GM19043 (cell line): ENCODE data around the gene MPRIP.
"Not testable (repeated sequence)": the region's sequence is repeated elsewhere in the genome, so short reads cannot be mapped to it uniquely, and the experiment has no call there.

ENCODE experiments used
- ATAC-seq: cut with Tn5 transposase; IDR thresholded peaks from one replicate; pipeline ENCODE4 v1.9.1; 2021; ENCODE audit warnings: low read depth; ENCODE audit not compliant: unreplicated experiment

Gene MPRIP

DNA sequence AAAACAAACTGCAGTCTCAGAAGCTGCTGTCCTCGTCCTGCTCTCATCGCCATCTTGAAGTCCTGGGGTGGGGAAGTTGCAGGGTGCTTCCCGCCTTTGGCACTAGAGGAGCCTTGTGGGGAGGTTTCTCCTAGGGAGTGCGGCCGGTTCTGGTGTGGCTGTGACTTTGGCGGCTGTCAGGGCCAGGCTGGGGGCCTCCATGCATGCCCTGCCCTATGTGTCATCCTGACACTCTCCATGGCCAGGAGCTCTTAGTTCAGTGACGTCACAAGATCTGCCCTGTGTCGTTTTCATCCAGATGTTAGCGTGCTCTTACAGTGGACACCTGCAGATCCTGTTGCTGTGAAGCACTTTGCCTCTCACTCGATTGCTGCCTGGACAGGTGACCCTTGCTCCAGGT, 114.3 kb downstream of the MPRIP start:
- no peak for ATAC-seq

- ATAC-seq: no peak
Observed at GRCh38 chr17:17157041-17157440, 114.8 kb downstream of the MPRIP start.

GRCh38 chr17:17158506-17158905, 116.2 kb downstream of the MPRIP start:
- not testable (repeated sequence) for ATAC-seq

DNA sequence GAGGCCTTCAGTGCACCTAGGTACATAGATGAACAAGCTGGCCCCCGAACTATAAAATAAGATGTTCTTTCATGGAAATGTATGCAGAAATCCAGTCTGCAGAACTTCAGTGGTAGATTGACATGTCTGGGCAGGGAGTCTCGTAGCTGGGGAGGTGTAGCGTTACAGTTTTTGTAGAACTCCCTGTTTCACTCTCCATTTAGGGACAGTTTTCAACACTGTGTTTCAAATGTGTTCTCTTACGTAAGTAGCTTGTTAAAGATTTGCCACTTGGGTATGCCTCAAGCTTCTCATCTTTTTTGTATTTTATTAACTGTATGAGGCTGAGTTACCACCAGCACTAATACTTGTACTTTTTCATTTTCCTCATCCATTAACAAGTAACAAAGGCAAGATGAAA, 117.3 kb downstream of the MPRIP start:
- no peak for ATAC-seq

DNA sequence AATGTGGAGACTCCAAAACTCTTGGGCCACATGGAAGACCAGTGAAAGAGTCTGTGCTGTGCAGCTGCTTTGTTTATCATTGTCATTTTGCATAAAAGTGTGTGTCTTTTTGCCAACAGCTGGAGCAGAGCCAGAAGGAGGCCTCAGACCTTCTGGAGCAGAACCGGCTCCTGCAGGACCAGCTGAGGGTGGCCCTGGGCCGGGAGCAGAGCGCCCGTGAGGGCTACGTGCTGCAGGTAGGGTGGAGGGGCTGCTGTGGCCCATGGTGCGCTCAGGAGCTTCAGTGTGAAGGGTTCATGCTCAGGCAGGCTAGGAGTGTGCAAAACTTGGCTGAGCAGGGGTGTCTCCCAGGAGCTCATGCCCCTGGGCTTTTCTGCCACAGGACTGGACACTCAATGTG, 118.9 kb downstream of the MPRIP start:
- ATAC-seq: no peak

DNA sequence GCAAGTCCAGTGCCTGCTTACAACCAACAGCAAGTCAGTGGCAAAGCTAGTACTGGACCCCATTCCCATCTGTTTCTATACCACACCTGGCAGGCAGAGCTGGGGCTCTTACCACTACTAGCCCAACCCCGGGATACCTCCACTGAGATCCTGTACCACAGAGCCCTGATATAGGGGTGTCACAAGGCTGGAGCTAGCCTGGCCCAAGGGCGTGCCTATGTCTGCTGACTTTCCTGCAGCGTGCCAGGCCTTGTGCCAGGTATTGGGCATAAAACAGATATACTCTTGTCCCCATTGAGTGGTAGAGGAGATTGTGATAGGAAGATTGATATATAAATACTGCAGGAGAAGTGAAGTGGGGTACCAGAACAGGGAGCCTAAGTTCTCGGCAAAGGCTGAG, 119.5 kb downstream of the MPRIP start:
- no peak for ATAC-seq

- no peak for ATAC-seq
Observed at GRCh38 chr17:17164156-17164555, 121.9 kb downstream of the MPRIP start.

- ATAC-seq: no peak
Observed at GRCh38 chr17:17164676-17165075, 122.4 kb downstream of the MPRIP start.

- ATAC-seq: no peak
Observed at GRCh38 chr17:17165666-17166308, 123.5 kb downstream of the MPRIP start.

DNA sequence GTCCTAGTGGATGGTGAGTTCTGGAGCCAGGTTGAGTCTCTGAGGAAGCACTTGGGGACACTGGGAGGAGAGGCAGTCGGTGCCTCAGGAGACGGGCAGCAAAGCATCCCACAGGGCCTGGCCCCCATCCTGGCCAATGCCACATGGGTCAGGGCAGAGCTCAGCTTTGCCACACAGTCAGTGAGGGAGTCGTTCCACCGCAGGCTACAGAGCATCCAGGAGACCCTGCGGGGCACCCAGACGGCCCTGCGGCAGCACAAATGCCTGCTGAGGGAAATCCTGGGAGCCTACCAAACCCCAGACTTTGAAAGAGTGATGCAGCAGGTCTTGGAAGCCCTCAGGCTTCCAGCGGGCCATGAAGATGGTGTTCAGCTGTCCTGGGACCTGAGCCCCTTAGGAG, 124.2 kb downstream of the MPRIP start:
- no peak for ATAC-seq

DNA sequence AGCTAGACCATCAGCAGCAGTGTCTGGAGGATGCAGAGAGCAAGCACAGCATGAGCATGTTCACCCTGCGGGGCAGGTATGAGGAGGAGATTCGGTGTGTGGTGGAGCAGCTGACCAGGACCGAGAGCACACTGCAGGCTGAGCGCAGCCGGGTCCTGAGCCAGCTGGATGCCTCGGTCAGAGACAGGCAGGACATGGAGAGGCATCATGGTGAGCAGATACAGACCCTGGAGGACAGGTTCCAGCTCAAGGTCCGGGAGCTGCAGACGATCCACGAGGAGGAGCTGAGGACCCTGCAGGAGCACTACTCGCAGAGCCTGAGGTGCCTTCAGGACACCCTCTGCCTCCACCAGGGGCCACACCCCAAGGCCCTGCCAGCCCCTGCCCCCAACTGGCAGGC, 125.1 kb downstream of the MPRIP start:
- no peak for ATAC-seq

DNA sequence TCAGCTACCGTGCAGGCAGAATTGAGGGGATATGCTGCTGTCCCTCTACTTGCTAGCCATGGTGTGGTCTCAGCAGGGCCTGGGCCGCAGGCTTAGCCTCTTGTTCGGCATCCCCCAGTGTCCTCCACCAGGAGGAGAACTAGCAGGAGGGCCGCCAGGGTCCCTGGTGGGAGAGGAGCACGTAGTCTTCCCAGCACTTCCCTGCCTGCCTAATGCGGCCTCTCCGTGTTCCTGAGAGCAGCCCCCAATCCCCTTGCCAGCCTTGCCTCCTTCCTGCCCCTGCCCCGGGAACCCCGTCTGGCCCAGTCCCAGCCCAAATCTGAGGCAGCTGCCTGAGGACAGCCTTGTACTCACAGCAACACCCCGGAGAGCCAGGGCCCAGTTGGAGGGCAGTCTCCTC, 125.7 kb downstream of the MPRIP start:
- ATAC-seq: no peak

DNA sequence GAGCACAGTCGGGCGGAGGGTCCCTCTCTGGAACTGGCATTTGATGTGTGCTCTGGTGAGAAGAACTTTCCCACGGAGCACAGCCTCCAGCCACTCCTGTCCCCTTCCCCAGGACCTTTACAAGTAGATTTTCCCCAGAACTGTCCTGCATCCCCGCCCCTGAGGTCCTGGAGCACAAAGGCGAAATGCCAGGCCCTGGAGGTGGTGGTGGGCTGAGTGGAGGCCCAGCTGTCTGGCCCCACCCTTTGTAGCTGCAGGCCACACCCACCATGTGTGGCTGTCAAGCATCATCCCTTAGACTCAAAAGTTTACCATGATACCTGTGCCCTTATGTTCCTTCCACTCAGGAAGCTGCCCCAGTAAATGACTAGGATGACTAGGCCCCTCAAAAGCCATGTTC, 126.1 kb downstream of the MPRIP start:
- ATAC-seq: no peak

DNA sequence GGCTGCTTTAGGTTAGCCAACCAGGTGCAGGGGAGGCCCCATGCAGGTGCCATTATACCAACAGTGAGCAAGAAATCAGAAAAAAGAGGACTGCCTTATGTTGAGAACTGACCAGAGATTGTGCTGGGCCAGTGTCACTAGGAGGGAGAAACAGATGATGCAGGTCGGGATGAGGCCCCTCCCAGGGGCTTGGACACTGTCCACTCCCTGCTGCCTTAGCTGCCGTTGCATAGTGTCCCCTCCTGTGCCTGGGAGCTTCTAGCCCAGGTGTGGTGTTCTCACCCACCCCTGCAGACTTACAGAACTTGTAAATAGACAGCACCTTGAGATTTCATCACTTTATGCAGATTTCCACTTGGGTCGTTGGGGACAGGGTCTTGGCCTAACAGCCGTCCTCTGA, 127.1 kb downstream of the MPRIP start:
- no peak for ATAC-seq

- no peak for ATAC-seq
Observed at GRCh38 chr17:17170346-17170985, 128.2 kb downstream of the MPRIP start.

- ATAC-seq: no peak
Observed at GRCh38 chr17:17171186-17171585, 128.9 kb downstream of the MPRIP start.

DNA sequence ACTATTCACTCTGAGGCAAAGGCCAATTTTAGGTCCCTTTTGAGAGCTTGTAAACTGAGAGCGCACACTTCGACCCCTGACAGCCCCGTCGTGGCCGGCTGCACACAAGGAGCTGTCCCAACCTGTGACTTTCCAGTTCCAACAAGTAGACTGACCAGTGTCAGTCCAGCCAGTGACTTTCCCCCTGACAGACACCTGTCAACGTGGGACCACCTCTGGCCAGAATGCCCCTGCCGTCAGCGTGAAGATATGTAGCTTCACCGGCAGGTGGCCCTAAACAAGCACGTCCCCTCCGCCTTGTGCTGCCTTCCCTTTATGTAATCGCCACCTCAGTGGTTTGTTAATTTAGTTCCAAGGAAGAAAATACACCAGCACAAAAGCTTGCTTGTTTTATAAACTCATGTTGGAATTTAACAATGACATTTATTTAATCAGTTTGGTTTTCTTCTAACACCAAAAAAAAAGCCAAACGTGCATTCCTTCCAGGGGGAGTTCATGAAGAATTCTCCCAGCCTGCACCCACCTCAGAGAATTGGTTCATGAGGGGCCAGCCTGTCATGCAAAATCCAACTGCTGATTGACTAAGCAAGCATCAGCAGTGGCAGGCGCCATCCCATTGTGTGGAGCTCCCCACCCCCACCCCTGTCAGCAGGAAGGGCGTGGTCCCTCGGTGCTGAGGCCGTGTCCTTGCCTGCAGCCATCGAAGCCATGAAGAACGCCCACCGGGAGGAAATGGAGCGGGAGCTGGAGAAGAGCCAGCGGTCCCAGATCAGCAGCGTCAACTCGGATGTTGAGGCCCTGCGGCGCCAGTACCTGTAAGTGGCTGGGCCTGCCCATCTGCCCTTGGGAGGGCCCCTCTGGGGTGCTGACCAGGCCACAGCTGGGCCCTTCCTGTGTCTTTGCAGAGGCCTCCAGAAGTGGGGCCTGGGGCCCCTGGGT, 130.0 kb downstream of the MPRIP start:
- no peak for ATAC-seq

DNA sequence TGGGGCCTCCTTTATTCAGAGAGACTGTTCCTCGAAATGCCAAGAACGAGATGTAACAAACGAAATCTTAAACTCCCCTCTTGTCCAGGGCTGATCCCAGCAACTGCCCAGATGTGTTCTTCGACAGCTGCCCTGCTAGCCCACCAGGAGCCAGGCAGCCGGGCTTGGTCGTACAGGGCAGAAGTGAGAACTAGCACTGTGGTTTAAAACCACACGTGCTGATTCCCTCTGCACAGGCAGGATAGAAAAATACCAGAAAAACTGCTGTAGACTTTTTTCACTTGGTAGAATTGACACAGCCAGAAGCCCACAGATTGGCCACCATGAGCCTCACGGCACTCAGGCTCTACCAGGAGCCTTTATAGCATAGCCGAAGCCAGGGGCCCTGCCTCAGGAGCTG, 130.7 kb downstream of the MPRIP start:
- ATAC-seq: no peak

DNA sequence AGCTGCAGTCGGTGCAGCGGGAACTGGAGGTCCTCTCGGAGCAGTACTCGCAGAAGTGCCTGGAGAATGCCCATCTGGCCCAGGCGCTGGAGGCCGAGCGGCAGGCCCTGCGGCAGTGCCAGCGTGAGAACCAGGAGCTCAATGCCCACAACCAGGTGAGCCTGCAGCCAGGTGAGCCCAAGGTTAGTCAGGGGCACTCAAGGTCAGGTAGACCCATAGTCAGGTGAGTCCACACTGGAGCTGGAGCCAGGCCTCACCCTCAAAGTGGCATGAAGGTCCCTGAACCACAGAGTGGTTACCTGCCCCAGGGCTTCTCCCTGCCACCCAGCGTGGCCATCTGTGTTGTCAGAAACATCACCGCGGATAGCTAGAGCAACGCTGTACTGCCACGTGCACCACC, 131.7 kb downstream of the MPRIP start:
- no peak for ATAC-seq

GRCh38 chr17:17175340-17175739, 133.1 kb downstream of the MPRIP start:
- no peak for ATAC-seq

DNA sequence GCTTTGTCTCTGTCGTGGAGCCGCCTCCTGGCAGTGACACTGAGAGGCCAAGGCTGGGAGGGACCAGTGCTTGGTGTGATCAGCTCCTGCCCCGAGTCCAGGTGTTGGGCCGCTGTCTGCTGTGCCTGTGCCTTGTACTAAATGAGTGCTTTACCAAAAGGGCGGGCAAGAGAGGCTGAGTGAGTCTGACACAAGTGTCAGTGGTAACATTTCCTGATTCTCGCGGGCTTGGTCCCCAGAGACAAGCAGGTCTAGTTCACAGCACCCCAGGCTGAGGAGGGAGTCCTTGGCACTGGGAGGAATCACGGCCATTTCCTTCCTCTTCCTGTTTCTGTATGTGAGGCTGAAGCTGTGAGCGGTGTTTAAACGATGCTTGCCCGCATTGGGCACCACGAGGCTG, 133.7 kb downstream of the MPRIP start:
- no peak for ATAC-seq

DNA sequence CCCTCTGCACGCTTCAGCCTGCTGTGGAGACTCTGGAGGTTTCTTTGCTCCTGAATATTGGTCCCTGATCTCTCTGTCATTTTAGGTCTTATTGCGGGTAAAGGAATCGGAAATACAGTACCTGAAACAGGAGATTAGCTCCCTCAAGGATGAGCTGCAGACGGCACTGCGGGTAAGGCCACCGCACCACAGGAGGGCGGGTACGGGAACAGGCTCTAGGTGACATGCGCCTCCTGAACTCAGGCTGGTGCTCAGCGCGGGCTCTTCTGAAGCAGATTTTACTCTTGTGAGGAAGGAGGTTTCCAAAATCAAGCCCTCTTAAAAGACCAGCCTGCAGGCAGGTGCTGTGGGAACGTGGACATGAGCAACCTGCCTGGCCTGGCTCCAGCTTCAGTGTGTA, 134.1 kb downstream of the MPRIP start:
- ATAC-seq: no peak
